H1 (cell line): ENCODE results near the gene NFIX. TPM values are rescaled to one million over a fixed set of nuclear protein-coding genes. Genes with fewer than 3 reads are reported as not detected.

Source experiments
- CTCF ChIA-PET: fragments of 300-600 bp; sonication (Branson Sonifier 250); formaldehyde crosslinking; loops from one replicate; lab custom pipeline; 2021; ENCODE audit not compliant: partially characterized antibody; lab: Charles Lee
- POLR2A ChIA-PET: fragments of 300-600 bp; sonication (Branson Sonifier 250); formaldehyde crosslinking; loops from one replicate; lab custom pipeline; 2021; ENCODE audit warnings: inconsistent platforms; ENCODE audit not compliant: partially characterized antibody; lab: Charles Lee
- DNase-seq, 2 experiments: peaks; one replicate each; pipeline versions ENCODE4 v3.0.0 to v3.0.0-alpha.2; 2010 to 2022; ENCODE audit warnings: low spot score in 2 of 2, low read depth in 1 of 2, mixed read lengths in 1 of 2
- FAIRE-seq: peaks from 2 replicates; lab custom pipeline; 2011; peaks lifted over from hg19 to GRCh38; lab: Jason Lieb, UNC
- H2AFZ ChIP-seq: 2 replicates; pipeline ENCODE4 v1.8.1; 2012; ENCODE audit warnings: low read length, inconsistent platforms
- H2AK5ac ChIP-seq: 2 replicates; pipeline ENCODE4 v1.6.1; 2013; ENCODE audit warnings: low read depth, low read length
- H2BK120ac ChIP-seq: replicated peaks from 2 replicates; pipeline ENCODE3; 2013; ENCODE audit warnings: low read depth, low read length, inconsistent platforms
- H2BK12ac ChIP-seq: 2 replicates; pipeline ENCODE4 v1.6.1; 2013; ENCODE audit warnings: low read depth, low read length
- H2BK15ac ChIP-seq: 2 replicates; pipeline ENCODE4 v1.6.1; 2013; ENCODE audit warnings: low read length
- H2BK20ac ChIP-seq: 2 replicates; pipeline ENCODE4 v1.6.1; 2013; ENCODE audit warnings: low read length
- H2BK5ac ChIP-seq: 2 replicates; pipeline ENCODE4 v1.6.1; 2013; ENCODE audit warnings: low read depth, low read length
- H3K14ac ChIP-seq: 2 replicates; pipeline ENCODE4 v1.6.1; 2013; ENCODE audit warnings: inconsistent platforms; ENCODE audit not compliant: insufficient read length
- H3K18ac ChIP-seq: 2 replicates; pipeline ENCODE4 v1.6.1; 2013; ENCODE audit warnings: low read length; ENCODE audit errors: extremely low read depth
- H3K23ac ChIP-seq: 2 replicates; pipeline ENCODE4 v1.6.1; 2013; ENCODE audit warnings: inconsistent platforms; ENCODE audit not compliant: insufficient read length
- H3K23me2 ChIP-seq: 2 replicates; pipeline ENCODE4 v1.6.1; 2013; ENCODE audit warnings: low read depth, low read length
- H3K27ac ChIP-seq: 2 replicates; pipeline ENCODE4 v1.6.1; 2011; ENCODE audit warnings: low read depth, low read length, inconsistent platforms
- H3K27me3 ChIP-seq, 4 experiments: replicated peaks in 1 of 4; 1 replicate in 1 of 4; 2 replicates in 3 of 4; pipeline versions ENCODE4 v1.6.1 to v1.8.1; 2011 to 2013; ENCODE audit warnings: low read length in 3 of 4, mild to moderate bottlenecking in 3 of 4, inconsistent platforms in 2 of 4, mixed read lengths in 2 of 4, moderate library complexity in 1 of 4; ENCODE audit not compliant: control insufficient read depth in 3 of 4, insufficient read depth in 3 of 4; ENCODE audit errors: extremely low read depth in 1 of 4
- H3K36me3 ChIP-seq, 4 experiments: 2 replicates each; pipeline versions ENCODE4 v1.6.1 to v1.8.1; 2011 to 2013; ENCODE audit warnings: mild to moderate bottlenecking in 4 of 4, low read length in 3 of 4, moderate library complexity in 2 of 4, control low read depth in 1 of 4, inconsistent platforms in 1 of 4; ENCODE audit not compliant: insufficient read depth in 4 of 4, control insufficient read depth in 2 of 4
- H3K4ac ChIP-seq: replicated peaks from 2 replicates; pipeline ENCODE3; 2013; ENCODE audit warnings: low read length, low read depth, mixed read lengths, inconsistent platforms; ENCODE audit not compliant: insufficient read length
- H3K4me1 ChIP-seq, 4 experiments: replicated peaks in 1 of 4; 1 replicate in 1 of 4; 2 replicates in 3 of 4; pipeline versions ENCODE4 v1.6.1 to v1.8.1; 2011 to 2013; ENCODE audit warnings: low read length in 3 of 4, inconsistent platforms in 2 of 4, mixed read lengths in 1 of 4; ENCODE audit not compliant: insufficient read depth in 4 of 4, control insufficient read depth in 3 of 4
- H3K4me2 ChIP-seq, 2 experiments: 2 replicates each; pipeline versions ENCODE4 v1.6.1 to v1.8.1; 2011 to 2013; ENCODE audit warnings: low read depth in 2 of 2, low read length in 2 of 2, control low read depth in 1 of 2, inconsistent platforms in 1 of 2, mild to moderate bottlenecking in 1 of 2; ENCODE audit not compliant: insufficient read depth in 1 of 2
- H3K4me3 ChIP-seq, 4 experiments: fragments of 200-600, 300-600 bp in 1 of 4; sonication (generic), shearing (Covaris generic), sonication (Bioruptor Twin) in 1 of 4; 2 replicates each; pipeline versions ENCODE4 v1.5.1 to v1.8.1; 2011 to 2016; ENCODE audit warnings: low read length in 4 of 4, low read depth in 3 of 4, control low read depth in 2 of 4, inconsistent platforms in 2 of 4, mild to moderate bottlenecking in 2 of 4, mixed read lengths in 1 of 4, moderate library complexity in 1 of 4; ENCODE audit not compliant: insufficient read depth in 2 of 4; ENCODE audit errors: extremely low read depth in 1 of 4
- H3K56ac ChIP-seq: replicated peaks from 2 replicates; pipeline ENCODE3; 2013; ENCODE audit warnings: low read depth, mild to moderate bottlenecking, mixed read lengths, low read length, inconsistent platforms; ENCODE audit not compliant: insufficient read length
- H3K79me1 ChIP-seq: 2 replicates; pipeline ENCODE4 v1.6.1; 2013; ENCODE audit warnings: low read depth, low read length, control low read depth
- H3K79me2 ChIP-seq, 2 experiments: 2 replicates each; pipeline versions ENCODE4 v1.6.1 to v1.8.1; 2012 to 2013; ENCODE audit warnings: low read length in 2 of 2, mild to moderate bottlenecking in 2 of 2, inconsistent platforms in 1 of 2; ENCODE audit not compliant: insufficient read depth in 2 of 2, control insufficient read depth in 1 of 2
- H3K9ac ChIP-seq, 4 experiments: replicated peaks in 1 of 4; 1 replicate in 1 of 4; 2 replicates in 3 of 4; pipeline versions ENCODE4 v1.6.1 to v1.8.1; 2011 to 2013; ENCODE audit warnings: low read depth in 3 of 4, low read length in 3 of 4, control low read depth in 2 of 4, mild to moderate bottlenecking in 2 of 4, moderate library complexity in 2 of 4, inconsistent platforms in 1 of 4; ENCODE audit errors: extremely low read depth in 1 of 4
- H3K9me3 ChIP-seq, 2 experiments: 2 replicates each; pipeline versions ENCODE4 v1.6.1 to v1.8.1; 2012 to 2013; ENCODE audit warnings: mild to moderate bottlenecking in 2 of 2, moderate library complexity in 2 of 2, control low read depth in 1 of 2, inconsistent platforms in 1 of 2, low read depth in 1 of 2, low read length in 1 of 2, mixed read lengths in 1 of 2; ENCODE audit not compliant: insufficient read depth in 2 of 2
- H4K20me1 ChIP-seq, 2 experiments: replicated peaks in 1 of 2; 2 replicates each; pipeline versions ENCODE3 to v1.8.1; 2011 to 2013; ENCODE audit warnings: inconsistent platforms in 2 of 2, low read length in 2 of 2, mild to moderate bottlenecking in 1 of 2; ENCODE audit not compliant: insufficient read depth in 2 of 2, control insufficient read depth in 1 of 2
- H4K5ac ChIP-seq: 2 replicates; pipeline ENCODE4 v1.6.1; 2013; ENCODE audit warnings: low read length, low read depth, mixed read lengths, inconsistent platforms; ENCODE audit not compliant: insufficient read length
- H4K8ac ChIP-seq: 2 replicates; pipeline ENCODE4 v1.8.0; 2013; ENCODE audit warnings: mild to moderate bottlenecking, moderate library complexity, low read length, inconsistent platforms; ENCODE audit not compliant: insufficient read depth; ENCODE audit errors: extremely low read depth
- H4K91ac ChIP-seq: replicated peaks from 2 replicates; pipeline ENCODE3; 2013; ENCODE audit warnings: low read length, mixed read lengths, inconsistent platforms; ENCODE audit not compliant: insufficient read length
- MAFK ChIP-seq: IDR thresholded peaks from 2 replicates; pipeline ENCODE4 v1.6.1; 2012; ENCODE audit warnings: low read depth, mild to moderate bottlenecking, improper control_type of control experiment, low read length
- RAD21 ChIP-seq, 2 experiments: IDR thresholded peaks in 1 of 2; conservative IDR thresholded peaks in 1 of 2; 2 replicates each; pipeline ENCODE4 v1.6.1; 2011; ENCODE audit warnings: low read depth in 2 of 2, low read length in 2 of 2, improper control_type of control experiment in 1 of 2, inconsistent platforms in 1 of 2, mild to moderate bottlenecking in 1 of 2, moderate library complexity in 1 of 2
- TBP ChIP-seq: IDR thresholded peaks from 2 replicates; pipeline ENCODE4 v1.6.1; 2011; ENCODE audit warnings: low read depth, low read length, improper control_type of control experiment
- YY1 ChIP-seq: IDR thresholded peaks from 2 replicates; pipeline ENCODE4 v1.6.1; 2011; ENCODE audit warnings: low read depth, mild to moderate bottlenecking, low read length
- whole genome bisulfite sequencing, 2 experiments: shearing (Covaris generic) in 1 of 2; methylation state at CpG; one replicate each; pipeline versions ENCODE4 v1.1.6 to v1.1.7; 2013 to 2015; ENCODE audit warnings: low lambda C conversion rate in 2 of 2, mixed read lengths in 2 of 2, inconsistent platforms in 1 of 2, low coverage in 1 of 2, missing lambda C conversion rate in 1 of 2; ENCODE audit not compliant: insufficient replicate concordance in 2 of 2, insufficient coverage in 1 of 2, insufficient read length in 1 of 2; ENCODE audit errors: extremely low coverage in 1 of 2, missing lambda C conversion rate in 1 of 2; 5-methylcytosine and 5-hydroxymethylcytosine counted together
- polyA plus RNA-seq, 7 experiments: library from polyadenylated mRNA; depleted of rRNA in 3 of 7; stranded (reverse) in 5 of 7; unstranded in 2 of 7; fragments of >200 nt in 5 of 7; fragments of 200-250 nt in 2 of 7; gene quantifications; 1 replicate in 5 of 7; 2 replicates in 1 of 7; 4 replicates in 1 of 7; pipeline versions ENCODE4 v1.2.1 to v1.2.3, GENCODE V29; 2011 to 2013; ENCODE audit warnings: missing spikeins in 2 of 7, mixed read lengths in 2 of 7
- total RNA-seq: library from RNA; stranded (reverse); fragmentation: NEBNext Ultra II Directional; extraction: Animal tissue kit (Norgen Biotek cat#: 25700); gene quantifications from 2 replicates; pipeline ENCODE4 v1.2.1, GENCODE V29; 2021

NFIX gene
- total and polyA plus RNA-seq, 2 of the 8 experiments (the other 6 are each of a cell fraction or from before 2014, with no cell fraction given), result 0.03 to 0.20 TPM

DNA sequence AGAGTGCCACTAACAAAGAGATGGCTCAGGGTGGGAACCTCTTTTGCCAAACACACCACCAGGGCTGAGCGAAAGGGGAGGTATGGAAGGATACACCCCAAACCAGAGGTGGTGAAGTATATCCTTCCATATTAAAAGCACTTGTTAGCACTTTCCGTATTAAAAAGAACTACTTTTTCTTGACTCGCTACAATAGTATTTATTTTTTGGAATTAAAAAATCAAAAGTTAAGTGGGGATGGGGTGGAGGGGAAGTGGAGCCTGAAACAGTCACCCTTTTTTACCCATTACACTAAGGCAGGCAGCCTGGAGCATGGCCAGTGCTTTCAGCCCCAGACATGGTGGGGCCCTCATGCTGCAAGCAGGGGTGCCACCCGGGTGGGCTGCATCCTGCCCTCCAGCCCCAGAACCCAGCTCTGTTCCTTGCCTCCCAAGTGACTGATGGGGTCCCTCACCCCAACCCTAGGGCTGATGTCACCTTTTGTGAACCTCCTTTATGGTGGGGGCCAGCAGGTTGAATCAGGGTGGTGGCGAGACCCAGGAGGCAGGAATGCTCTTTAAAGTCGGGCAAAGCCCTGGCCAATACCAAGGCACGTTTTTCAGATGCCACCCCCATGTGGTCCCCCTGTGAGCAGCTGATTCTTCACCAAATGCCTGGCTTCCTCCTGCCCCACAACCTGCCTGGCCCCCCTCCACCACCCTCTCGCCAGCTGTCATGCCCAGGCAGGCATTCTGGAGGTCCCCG lies 76.3 kb downstream of the NFIX start:
- ChIA-PET CTCF (interaction anchor here (0.6 to 48.8 kb wide), 12 partner anchors 8 to 106 kb away, joined by 3 to 1145 read pairs (median 7); no protein-coding TSS in a partner anchor), POLR2A (no interaction called here)
- H3K9ac ChIP-seq, result no peak overlapping the region
- no peaks in the 10 kb centered on the region for H3K36me3 ChIP-seq
- H3K4ac ChIP-seq, result no peak overlapping the region
- no peaks in the 10 kb centered on the region for H4K20me1 ChIP-seq
- no peak overlapping the region for H2BK15ac ChIP-seq
- H3K4me3 ChIP-seq, result no peak overlapping the region
- no peaks in the 10 kb centered on the region for H3K9me3 ChIP-seq
- H2AFZ ChIP-seq, result no peak overlapping the region
- no peaks in the 10 kb centered on the region for H3K79me2 ChIP-seq
- H3K4me1 ChIP-seq, result peaks cover 0 to 4% (median 1%) of the 10 kb centered on the region in 4 experiments; a peak in 5 of 7 replicates
- H3K56ac ChIP-seq, result no peak overlapping the region
- H2BK20ac ChIP-seq, result no peak overlapping the region
- no peak overlapping the region for H4K5ac ChIP-seq
- H3K79me1 ChIP-seq, result no peaks in the 10 kb centered on the region
- no peak overlapping the region for H3K23ac ChIP-seq
- FAIRE-seq, result no peak
- H4K8ac ChIP-seq, result no peak overlapping the region
- H3K18ac ChIP-seq, result no peak overlapping the region
- H3K27ac ChIP-seq, result no peak overlapping the region
- DNase-seq, result no peak
- H4K91ac ChIP-seq, result no peak overlapping the region
- peaks cover 0 to 11% (median 8%) of the 10 kb centered on the region in 4 experiments; a peak in 6 of 7 replicates for H3K27me3 ChIP-seq
- no peak overlapping the region for H2AK5ac ChIP-seq
- H2BK120ac ChIP-seq, result no peak overlapping the region
- H2BK12ac ChIP-seq, result no peak overlapping the region
- H3K23me2 ChIP-seq, result no peaks in the 10 kb centered on the region
- no peak overlapping the region for H3K4me2 ChIP-seq
- H2BK5ac ChIP-seq, result no peak overlapping the region
- WGBS, 2 experiments, result 81% methylated on average over 9 of the region's 9 CpGs; no CpG with 5 or more reads in 1 of the 2 experiments
- H3K14ac ChIP-seq, result no peak overlapping the region
- no peak for TF ChIP-seq TBP
- no peak for TF ChIP-seq RAD21 (IDR thresholded peaks at IDR 0.05 in 1 of 2, conservative IDR thresholded peaks at IDR 0.05 in 1 of 2; ENCODE audit: low read depth in 2 of 2, low read length in 2 of 2)
- TF ChIP-seq YY1, result no peak
- no peak for TF ChIP-seq MAFK
